ENCODE results near the gene AGMO. TPM values are rescaled to one million over a fixed set of nuclear protein-coding genes. Genes with fewer than 3 reads are reported as not detected.

The AGMO gene
- total RNA-seq, 1 experiment from 2014 or later, result not detected

DNA sequence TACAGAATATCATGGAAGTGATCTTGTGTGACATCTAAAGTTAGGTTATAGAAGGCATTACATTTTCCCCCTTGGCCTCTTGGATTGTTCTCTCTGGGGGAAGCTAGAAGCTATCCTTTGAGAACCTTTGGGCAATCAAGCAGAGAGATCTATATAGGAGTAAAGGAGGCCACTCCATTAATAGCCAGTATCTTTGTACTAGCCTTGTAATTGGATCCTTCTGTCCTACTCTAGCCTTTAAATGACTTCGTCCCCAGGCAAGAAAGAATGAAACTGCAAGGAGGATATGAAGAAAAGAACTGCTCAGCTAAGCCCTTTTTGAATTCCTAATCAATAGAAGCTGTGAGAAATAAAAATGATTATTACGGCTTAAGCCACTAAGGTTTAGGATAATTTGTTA, 230.9 kb downstream of the AGMO start:
- Histone ChIP-seq H3K4me3 (replicated peaks in 1 of 2; ENCODE audit: low read depth in 1 of 2, low read length in 2 of 2) (no peak overlapping the region), H3K9ac (ENCODE audit: low read length) (no peak overlapping the region), H3K79me2 (ENCODE audit: insufficient read depth, low read length) (no peaks in the 10 kb centered on the region), H3K9me2 (ENCODE audit: insufficient read depth) (no peaks in the 10 kb centered on the region), H3K27me3 (ENCODE audit: insufficient read depth, low read length) (no peaks in the 10 kb centered on the region), H3K9me3 (ENCODE audit: control insufficient read depth in 1 of 2, insufficient read depth in 1 of 2, low read depth in 1 of 2, low read length in 2 of 2) (no peaks in the 10 kb centered on the region), H4K20me1 (ENCODE audit: insufficient read depth) (no peaks in the 10 kb centered on the region), H2AFZ (ENCODE audit: low read depth, low read length, poor library complexity, severe bottlenecking) (no peak overlapping the region), H3K36me3 (ENCODE audit: control insufficient read depth in 1 of 2, insufficient read depth in 2 of 2, low read length in 2 of 2) (no peaks in the 10 kb centered on the region), H3K4me1 (ENCODE audit: control insufficient read depth in 1 of 2, insufficient read depth in 2 of 2, low read length in 2 of 2) (no peaks in the 10 kb centered on the region), H3K27ac (ENCODE audit: low read depth, low read length) (no peak overlapping the region), H3K4me2 (ENCODE audit: low read length) (no peak overlapping the region)
- intact Hi-C loops (cut with micrococcal nuclease), result no loop called here
- RAD21 ChIA-PET (ENCODE audit: low non-redundant PET in 1 of 2, low total read pairs in 2 of 2, uncharacterized antibody in 2 of 2, unreplicated experiment in 2 of 2), result no interaction called here
- TF ChIP-seq, protein P1, sequence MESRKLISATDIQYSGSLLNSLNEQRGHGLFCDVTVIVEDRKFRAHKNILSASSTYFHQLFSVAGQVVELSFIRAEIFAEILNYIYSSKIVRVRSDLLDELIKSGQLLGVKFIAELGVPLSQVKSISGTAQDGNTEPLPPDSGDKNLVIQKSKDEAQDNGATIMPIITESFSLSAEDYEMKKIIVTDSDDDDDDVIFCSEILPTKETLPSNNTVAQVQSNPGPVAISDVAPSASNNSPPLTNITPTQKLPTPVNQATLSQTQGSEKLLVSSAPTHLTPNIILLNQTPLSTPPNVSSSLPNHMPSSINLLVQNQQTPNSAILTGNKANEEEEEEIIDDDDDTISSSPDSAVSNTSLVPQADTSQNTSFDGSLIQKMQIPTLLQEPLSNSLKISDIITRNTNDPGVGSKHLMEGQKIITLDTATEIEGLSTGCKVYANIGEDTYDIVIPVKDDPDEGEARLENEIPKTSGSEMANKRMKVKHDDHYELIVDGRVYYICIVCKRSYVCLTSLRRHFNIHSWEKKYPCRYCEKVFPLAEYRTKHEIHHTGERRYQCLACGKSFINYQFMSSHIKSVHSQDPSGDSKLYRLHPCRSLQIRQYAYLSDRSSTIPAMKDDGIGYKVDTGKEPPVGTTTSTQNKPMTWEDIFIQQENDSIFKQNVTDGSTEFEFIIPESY (IDR thresholded peaks at IDR 0.05; ENCODE audit: extremely low read depth, insufficient replicate concordance, low read length), result no peak
- TF ChIP-seq ZNF274 (IDR thresholded peaks at IDR 0.05; ENCODE audit: low read depth, low read length), result no peak
- no peak for TF ChIP-seq ELF1 (IDR thresholded peaks at IDR 0.05; ENCODE audit: borderline replicate concordance, low read depth)
- no peak for TF ChIP-seq POLR2A (IDR thresholded peaks at IDR 0.05; ENCODE audit: borderline replicate concordance, extremely low read depth, insufficient read depth, insufficient read length)
- TF ChIP-seq ZFX (IDR thresholded peaks at IDR 0.05), result no peak
- TF ChIP-seq FOSL1 (IDR thresholded peaks at IDR 0.05; ENCODE audit: low read depth), result no peak
- TF ChIP-seq, protein P2, sequence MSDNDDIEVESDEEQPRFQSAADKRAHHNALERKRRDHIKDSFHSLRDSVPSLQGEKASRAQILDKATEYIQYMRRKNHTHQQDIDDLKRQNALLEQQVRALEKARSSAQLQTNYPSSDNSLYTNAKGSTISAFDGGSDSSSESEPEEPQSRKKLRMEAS (IDR thresholded peaks at IDR 0.05), result no peak
- TF ChIP-seq, protein P3, sequence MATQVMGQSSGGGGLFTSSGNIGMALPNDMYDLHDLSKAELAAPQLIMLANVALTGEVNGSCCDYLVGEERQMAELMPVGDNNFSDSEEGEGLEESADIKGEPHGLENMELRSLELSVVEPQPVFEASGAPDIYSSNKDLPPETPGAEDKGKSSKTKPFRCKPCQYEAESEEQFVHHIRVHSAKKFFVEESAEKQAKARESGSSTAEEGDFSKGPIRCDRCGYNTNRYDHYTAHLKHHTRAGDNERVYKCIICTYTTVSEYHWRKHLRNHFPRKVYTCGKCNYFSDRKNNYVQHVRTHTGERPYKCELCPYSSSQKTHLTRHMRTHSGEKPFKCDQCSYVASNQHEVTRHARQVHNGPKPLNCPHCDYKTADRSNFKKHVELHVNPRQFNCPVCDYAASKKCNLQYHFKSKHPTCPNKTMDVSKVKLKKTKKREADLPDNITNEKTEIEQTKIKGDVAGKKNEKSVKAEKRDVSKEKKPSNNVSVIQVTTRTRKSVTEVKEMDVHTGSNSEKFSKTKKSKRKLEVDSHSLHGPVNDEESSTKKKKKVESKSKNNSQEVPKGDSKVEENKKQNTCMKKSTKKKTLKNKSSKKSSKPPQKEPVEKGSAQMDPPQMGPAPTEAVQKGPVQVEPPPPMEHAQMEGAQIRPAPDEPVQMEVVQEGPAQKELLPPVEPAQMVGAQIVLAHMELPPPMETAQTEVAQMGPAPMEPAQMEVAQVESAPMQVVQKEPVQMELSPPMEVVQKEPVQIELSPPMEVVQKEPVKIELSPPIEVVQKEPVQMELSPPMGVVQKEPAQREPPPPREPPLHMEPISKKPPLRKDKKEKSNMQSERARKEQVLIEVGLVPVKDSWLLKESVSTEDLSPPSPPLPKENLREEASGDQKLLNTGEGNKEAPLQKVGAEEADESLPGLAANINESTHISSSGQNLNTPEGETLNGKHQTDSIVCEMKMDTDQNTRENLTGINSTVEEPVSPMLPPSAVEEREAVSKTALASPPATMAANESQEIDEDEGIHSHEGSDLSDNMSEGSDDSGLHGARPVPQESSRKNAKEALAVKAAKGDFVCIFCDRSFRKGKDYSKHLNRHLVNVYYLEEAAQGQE (IDR thresholded peaks at IDR 0.05; ENCODE audit: low read depth), result no peak
- TF ChIP-seq, protein P4, sequence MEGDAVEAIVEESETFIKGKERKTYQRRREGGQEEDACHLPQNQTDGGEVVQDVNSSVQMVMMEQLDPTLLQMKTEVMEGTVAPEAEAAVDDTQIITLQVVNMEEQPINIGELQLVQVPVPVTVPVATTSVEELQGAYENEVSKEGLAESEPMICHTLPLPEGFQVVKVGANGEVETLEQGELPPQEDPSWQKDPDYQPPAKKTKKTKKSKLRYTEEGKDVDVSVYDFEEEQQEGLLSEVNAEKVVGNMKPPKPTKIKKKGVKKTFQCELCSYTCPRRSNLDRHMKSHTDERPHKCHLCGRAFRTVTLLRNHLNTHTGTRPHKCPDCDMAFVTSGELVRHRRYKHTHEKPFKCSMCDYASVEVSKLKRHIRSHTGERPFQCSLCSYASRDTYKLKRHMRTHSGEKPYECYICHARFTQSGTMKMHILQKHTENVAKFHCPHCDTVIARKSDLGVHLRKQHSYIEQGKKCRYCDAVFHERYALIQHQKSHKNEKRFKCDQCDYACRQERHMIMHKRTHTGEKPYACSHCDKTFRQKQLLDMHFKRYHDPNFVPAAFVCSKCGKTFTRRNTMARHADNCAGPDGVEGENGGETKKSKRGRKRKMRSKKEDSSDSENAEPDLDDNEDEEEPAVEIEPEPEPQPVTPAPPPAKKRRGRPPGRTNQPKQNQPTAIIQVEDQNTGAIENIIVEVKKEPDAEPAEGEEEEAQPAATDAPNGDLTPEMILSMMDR (IDR thresholded peaks at IDR 0.05 in 2 of 3, conservative IDR thresholded peaks at IDR 0.05 in 1 of 3; ENCODE audit: borderline replicate concordance in 1 of 3, insufficient read depth in 1 of 3, low read depth in 2 of 3, low read length in 2 of 3), result no peak
- TF ChIP-seq TCF7L2 (IDR thresholded peaks at IDR 0.05; ENCODE audit: borderline replicate concordance, extremely low read depth, insufficient read depth, insufficient read length), result no peak
- no peak for TF ChIP-seq EZH2phosphoT487 (IDR thresholded peaks at IDR 0.05; ENCODE audit: borderline replicate concordance)
- TF ChIP-seq SRF (IDR thresholded peaks at IDR 0.05; ENCODE audit: low read depth), result no peak
- no peak for TF ChIP-seq SIN3A (IDR thresholded peaks at IDR 0.05; ENCODE audit: low read depth)
- no peak for TF ChIP-seq EGR1 (IDR thresholded peaks at IDR 0.05; ENCODE audit: low read depth)
- no peak for TF ChIP-seq POLR2AphosphoS5 (IDR thresholded peaks at IDR 0.05; ENCODE audit: low read depth, low read length)
- TF ChIP-seq RAD21 (IDR thresholded peaks at IDR 0.05; ENCODE audit: low read depth), result no peak
- TF ChIP-seq EZH2 (IDR thresholded peaks at IDR 0.05), result no peak
- TF ChIP-seq CEBPB (IDR thresholded peaks at IDR 0.05; ENCODE audit: low read depth), result no peak
- no peak for TF ChIP-seq SP1 (IDR thresholded peaks at IDR 0.05; ENCODE audit: low read depth)
- no peak for TF ChIP-seq YY1 (IDR thresholded peaks at IDR 0.05; ENCODE audit: extremely low read depth, insufficient replicate concordance, low read depth, low read length)
- no TSS peak for BruUV-seq (replicated peaks)
- ATAC-seq, result no peak
- POLR2A ChIA-PET, result no interaction called here
- CTCF ChIA-PET, result no interaction called here
- no peak for DNase-seq (ENCODE audit: low read depth, low spot score)
